ENCODE measurements around the gene SLC37A1. TPM values are rescaled to one million over a fixed set of nuclear protein-coding genes. Genes with fewer than 3 reads are reported as not detected.

Gene SLC37A1
- total and polyA plus RNA-seq, 5 donors from 2014 or later = 2.8 to 18.8 (median 3.6) TPM

DNA sequence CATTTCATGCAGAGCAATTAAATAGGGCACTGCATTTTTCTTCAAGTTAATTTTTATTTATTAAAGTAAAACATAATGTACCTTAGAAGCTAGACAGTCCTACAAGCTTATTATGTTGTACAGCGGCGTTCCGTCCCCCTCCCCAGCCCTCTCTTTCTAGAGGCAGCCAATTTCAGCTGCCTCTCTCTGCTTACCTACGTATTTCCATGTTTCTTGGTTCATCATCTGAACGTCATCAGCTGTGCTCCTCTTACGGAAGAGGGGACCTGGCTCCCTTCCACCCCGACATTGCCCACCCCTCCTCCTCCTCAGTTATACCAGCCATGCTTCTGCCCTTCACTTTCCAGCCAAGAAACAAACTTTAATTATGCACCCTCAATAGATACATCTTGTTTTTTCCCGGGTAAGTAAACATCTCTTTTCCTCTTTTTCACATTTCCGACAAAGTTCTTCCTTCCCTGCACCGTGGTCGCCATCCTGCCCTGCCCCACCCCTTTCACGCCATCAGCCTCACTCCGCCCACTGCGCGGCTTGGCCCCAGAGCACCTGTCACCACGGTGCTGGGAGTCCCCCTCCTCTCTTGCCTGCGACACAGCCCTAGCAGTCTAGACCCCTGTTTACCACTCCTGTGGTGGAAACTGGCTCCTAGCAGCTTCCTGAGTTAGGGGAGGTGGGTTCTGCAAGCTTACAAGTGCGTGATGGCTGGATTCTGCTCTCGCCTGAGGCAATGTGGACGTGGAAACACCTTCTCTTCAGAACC is 57.9 kb downstream of the SLC37A1 start:
- Histone ChIP-seq H3K9me3 (ENCODE audit: control insufficient read depth in 2 of 2, low read length in 2 of 2) (peaks cover 3 to 7% of the 10 kb centered on the region in 2 experiments), H3K27ac (ENCODE audit: insufficient read depth, low read length, poor library complexity, severe bottlenecking) (no peak overlapping the region), H3K27me3 (ENCODE audit: control insufficient read depth, insufficient read depth, low read length) (no peaks in the 10 kb centered on the region), H3K4me1 (ENCODE audit: control insufficient read depth, insufficient read depth, low read length, poor library complexity, severe bottlenecking) (no peaks in the 10 kb centered on the region), H3K36me3 (ENCODE audit: control insufficient read depth, insufficient read depth, low read length) (peaks cover 5% of the 10 kb centered on the region), H3K4me3 (ENCODE audit: low read depth, low read length) (no peak overlapping the region)
- ATAC-seq (ENCODE audit: low read depth in 2 of 2) (no peak), DNase-seq (no peak)
- Mint-ChIP-seq H3K9me3 (peaks cover 0 to 7% (median 2%) of the 10 kb centered on the region in 7 donors), H3K4me3 (peak overlapping the region in 1 of 4 donors; percentile 43), H3K27me3 (no peaks in the 10 kb centered on the region), H3K27ac (peak overlapping the region in 1 of 3 donors; percentile 68), H3K36me3 (peaks cover 39% of the 10 kb centered on the region), H3K4me1 (no peaks in the 10 kb centered on the region)

DNA sequence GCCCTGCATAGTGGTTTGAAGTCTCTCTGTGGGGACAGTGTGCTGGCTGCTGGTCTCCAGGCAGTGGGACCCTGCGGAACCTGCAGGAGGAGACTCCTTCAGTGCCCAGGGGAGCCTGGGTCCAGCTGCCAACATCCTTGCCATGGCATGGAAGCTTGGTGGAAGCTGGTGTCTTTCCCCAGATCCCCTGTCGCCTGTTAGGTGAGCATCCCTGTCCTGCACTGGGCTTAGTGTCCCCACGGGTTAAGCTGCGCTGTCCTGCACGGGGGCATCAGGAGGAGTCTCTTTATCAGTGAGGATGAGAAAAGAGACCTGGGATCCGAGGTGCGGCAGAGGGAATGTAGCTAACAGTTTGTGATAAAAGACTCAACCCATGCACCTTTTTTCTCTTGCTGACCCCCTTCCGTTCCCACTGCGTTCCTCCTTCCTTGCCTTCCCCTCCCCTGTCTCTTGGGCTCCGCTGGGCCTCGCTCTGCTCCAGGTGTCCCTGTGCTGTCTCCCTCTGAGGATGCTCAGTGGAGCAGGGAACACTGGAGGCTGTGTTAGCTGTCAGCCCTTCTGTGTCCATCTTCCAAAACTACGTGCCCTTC is 59.3 kb downstream of the SLC37A1 start:
- no peaks in the 10 kb centered on the region for H3K27me3 Mint-ChIP-seq
- H3K27ac ChIP-seq (ENCODE audit: insufficient read depth, low read length, poor library complexity, severe bottlenecking) = no peak overlapping the region
- no peak overlapping the region for H3K4me3 Mint-ChIP-seq
- DNase-seq = no peak
- no peaks in the 10 kb centered on the region for H3K27me3 ChIP-seq (ENCODE audit: control insufficient read depth, insufficient read depth, low read length)
- H3K4me3 ChIP-seq (ENCODE audit: low read depth, low read length) = no peak overlapping the region
- H3K36me3 Mint-ChIP-seq = peaks cover 33% of the 10 kb centered on the region
- H3K27ac Mint-ChIP-seq = no peak overlapping the region
- peaks cover 5% of the 10 kb centered on the region for H3K36me3 ChIP-seq (ENCODE audit: control insufficient read depth, insufficient read depth, low read length)
- peaks cover 6 to 10% of the 10 kb centered on the region in 2 experiments for H3K9me3 ChIP-seq (ENCODE audit: control insufficient read depth in 2 of 2, low read length in 2 of 2)
- no peaks in the 10 kb centered on the region for H3K4me1 Mint-ChIP-seq
- H3K9me3 Mint-ChIP-seq = peaks cover 0 to 12% (median 4%) of the 10 kb centered on the region in 7 donors
- ATAC-seq (ENCODE audit: low read depth in 2 of 2) = no peak
- no peaks in the 10 kb centered on the region for H3K4me1 ChIP-seq (ENCODE audit: control insufficient read depth, insufficient read depth, low read length, poor library complexity, severe bottlenecking)

DNA sequence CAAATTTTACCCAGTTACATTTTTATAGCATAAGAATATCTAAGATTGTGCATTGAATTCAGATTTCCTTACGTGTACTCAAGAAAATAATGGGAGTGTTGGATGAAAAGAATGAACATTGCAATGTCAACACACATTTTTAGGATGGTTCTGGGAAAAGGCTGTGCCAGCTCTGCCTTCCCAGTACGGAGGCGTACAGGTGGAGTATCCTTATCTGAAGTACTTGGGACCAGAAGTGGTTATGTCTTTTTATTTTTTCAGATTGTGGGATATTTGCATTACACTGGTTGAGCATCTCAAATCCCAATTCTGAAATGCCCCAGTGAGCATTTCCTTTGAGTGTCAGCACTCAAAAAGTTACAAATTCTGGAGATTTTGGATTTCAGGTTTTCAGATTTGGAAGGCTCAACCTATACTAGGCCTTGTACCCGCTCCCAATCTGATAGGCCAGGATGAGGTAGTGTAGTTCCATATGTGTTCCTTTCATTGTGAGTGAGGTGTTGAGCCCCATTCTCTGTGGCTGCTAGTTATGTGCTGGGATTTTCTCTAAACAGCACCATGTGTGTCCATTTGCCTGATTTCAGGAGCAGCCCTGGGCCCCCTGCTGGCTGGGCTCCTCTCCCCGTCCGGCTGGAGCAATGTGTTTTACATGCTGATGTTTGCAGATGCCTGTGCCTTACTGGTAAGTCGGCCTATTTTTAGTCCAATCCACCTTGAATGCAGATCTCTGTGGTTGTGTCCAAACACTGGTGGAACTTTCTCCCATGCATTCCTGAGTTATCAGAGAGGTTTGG is 60.8 kb downstream of the SLC37A1 start:
- peaks cover 6 to 10% of the 10 kb centered on the region in 2 experiments for H3K9me3 ChIP-seq (ENCODE audit: control insufficient read depth in 2 of 2, low read length in 2 of 2)
- H3K36me3 Mint-ChIP-seq = peaks cover 28% of the 10 kb centered on the region
- no peak overlapping the region for H3K27ac Mint-ChIP-seq
- H3K9me3 Mint-ChIP-seq = peaks cover 0 to 12% (median 4%) of the 10 kb centered on the region in 7 donors
- no peaks in the 10 kb centered on the region for H3K4me1 ChIP-seq (ENCODE audit: control insufficient read depth, insufficient read depth, low read length, poor library complexity, severe bottlenecking)
- no peak overlapping the region for H3K4me3 ChIP-seq (ENCODE audit: low read depth, low read length)
- H3K27me3 ChIP-seq (ENCODE audit: control insufficient read depth, insufficient read depth, low read length) = no peaks in the 10 kb centered on the region
- no peaks in the 10 kb centered on the region for H3K27me3 Mint-ChIP-seq
- no peak for ATAC-seq (ENCODE audit: low read depth in 2 of 2)
- H3K4me3 Mint-ChIP-seq = no peak overlapping the region
- DNase-seq = no peak
- no peak overlapping the region for H3K27ac ChIP-seq (ENCODE audit: insufficient read depth, low read length, poor library complexity, severe bottlenecking)
- no peaks in the 10 kb centered on the region for H3K4me1 Mint-ChIP-seq
- H3K36me3 ChIP-seq (ENCODE audit: control insufficient read depth, insufficient read depth, low read length) = peaks cover 5% of the 10 kb centered on the region

DNA sequence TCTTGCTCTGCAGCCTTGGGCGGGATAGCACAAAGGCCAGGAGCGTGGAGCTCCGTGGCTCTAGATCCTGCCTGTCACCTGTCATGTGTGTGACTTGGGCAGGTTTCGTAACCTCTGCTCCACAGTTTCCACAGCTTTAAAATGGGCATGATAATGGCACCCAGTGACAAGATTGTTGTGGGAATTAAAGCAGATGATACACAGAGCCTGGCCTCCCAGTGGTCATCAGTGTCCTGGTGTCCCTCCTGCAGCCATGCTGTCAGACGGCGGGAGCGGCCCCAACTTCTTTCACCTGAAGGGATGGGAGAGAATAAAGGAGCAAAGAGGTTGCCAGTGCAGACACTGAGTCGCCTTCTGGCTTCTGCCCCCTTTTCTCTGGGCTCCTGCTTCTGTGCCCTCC is 61.5 kb downstream of the SLC37A1 start:
- no peak for DNase-seq
- Mint-ChIP-seq H3K27ac (no peak overlapping the region), H3K36me3 (peaks cover 28% of the 10 kb centered on the region), H3K27me3 (no peaks in the 10 kb centered on the region), H3K4me3 (no peak overlapping the region), H3K9me3 (peaks cover 0 to 12% (median 4%) of the 10 kb centered on the region in 7 donors), H3K4me1 (no peaks in the 10 kb centered on the region)
- H3K4me3 ChIP-seq (ENCODE audit: low read depth, low read length) = no peak overlapping the region
- H3K27ac ChIP-seq (ENCODE audit: insufficient read depth, low read length, poor library complexity, severe bottlenecking) = no peak overlapping the region
- no peaks in the 10 kb centered on the region for H3K4me1 ChIP-seq (ENCODE audit: control insufficient read depth, insufficient read depth, low read length, poor library complexity, severe bottlenecking)
- peaks cover 5% of the 10 kb centered on the region for H3K36me3 ChIP-seq (ENCODE audit: control insufficient read depth, insufficient read depth, low read length)
- ATAC-seq (ENCODE audit: low read depth in 2 of 2) = no peak
- H3K27me3 ChIP-seq (ENCODE audit: control insufficient read depth, insufficient read depth, low read length) = no peaks in the 10 kb centered on the region
- H3K9me3 ChIP-seq (ENCODE audit: control insufficient read depth in 2 of 2, low read length in 2 of 2) = peaks cover 6 to 10% of the 10 kb centered on the region in 2 experiments

DNA sequence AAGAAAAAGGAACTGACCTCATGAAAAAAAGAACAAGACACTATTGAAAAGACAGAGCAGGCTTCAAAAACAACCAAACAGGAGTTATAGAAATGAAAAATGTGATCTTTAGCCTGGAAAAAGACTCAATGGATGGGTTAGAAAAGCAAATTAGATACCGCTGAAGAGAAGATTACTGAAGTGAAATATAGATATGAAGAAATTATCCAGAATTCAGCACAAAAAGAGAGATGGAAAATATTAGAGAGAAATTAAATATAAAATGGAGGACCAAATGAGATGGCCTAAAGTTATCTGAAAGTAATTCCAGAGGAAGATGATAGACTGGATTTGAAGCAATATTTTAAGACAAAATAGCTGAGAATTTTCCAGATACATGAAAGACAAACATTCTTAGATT is 63.0 kb downstream of the SLC37A1 start:
- H3K36me3 Mint-ChIP-seq = peaks cover 24% of the 10 kb centered on the region
- Histone ChIP-seq H3K27me3 (ENCODE audit: control insufficient read depth, insufficient read depth, low read length) (no peaks in the 10 kb centered on the region), H3K9me3 (ENCODE audit: control insufficient read depth in 2 of 2, low read length in 2 of 2) (peaks cover 6 to 10% of the 10 kb centered on the region in 2 experiments), H3K27ac (ENCODE audit: insufficient read depth, low read length, poor library complexity, severe bottlenecking) (no peak overlapping the region), H3K4me3 (ENCODE audit: low read depth, low read length) (no peak overlapping the region), H3K4me1 (ENCODE audit: control insufficient read depth, insufficient read depth, low read length, poor library complexity, severe bottlenecking) (no peaks in the 10 kb centered on the region), H3K36me3 (ENCODE audit: control insufficient read depth, insufficient read depth, low read length) (peaks cover 5% of the 10 kb centered on the region)
- DNase-seq (no peak), ATAC-seq (ENCODE audit: low read depth in 2 of 2) (no peak)
- H3K9me3 Mint-ChIP-seq = peaks cover 0 to 12% (median 4%) of the 10 kb centered on the region in 7 donors
- H3K27ac Mint-ChIP-seq = no peak overlapping the region
- no peaks in the 10 kb centered on the region for H3K27me3 Mint-ChIP-seq
- no peak overlapping the region for H3K4me3 Mint-ChIP-seq
- H3K4me1 Mint-ChIP-seq = no peaks in the 10 kb centered on the region

DNA sequence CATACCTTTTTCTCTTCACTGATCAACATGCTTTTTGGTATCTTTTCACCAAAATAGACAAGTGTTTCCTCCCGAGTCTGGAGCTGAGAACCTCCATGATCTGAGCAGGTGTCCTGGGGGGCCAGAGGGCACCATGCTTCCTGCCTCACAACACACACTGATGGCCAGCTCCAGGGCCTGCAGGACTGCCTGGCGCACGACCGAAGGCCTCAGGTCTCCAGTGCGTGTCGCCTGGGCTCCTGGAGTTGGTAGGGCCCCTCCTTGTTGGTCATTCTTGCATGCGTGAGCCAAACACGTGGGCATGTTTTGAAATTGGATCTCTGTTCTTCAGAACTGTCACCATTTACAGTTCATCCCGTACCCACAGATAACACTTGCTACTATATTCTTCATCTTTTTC is 64.4 kb downstream of the SLC37A1 start:
- peaks cover 15% of the 10 kb centered on the region for H3K36me3 Mint-ChIP-seq

DNA sequence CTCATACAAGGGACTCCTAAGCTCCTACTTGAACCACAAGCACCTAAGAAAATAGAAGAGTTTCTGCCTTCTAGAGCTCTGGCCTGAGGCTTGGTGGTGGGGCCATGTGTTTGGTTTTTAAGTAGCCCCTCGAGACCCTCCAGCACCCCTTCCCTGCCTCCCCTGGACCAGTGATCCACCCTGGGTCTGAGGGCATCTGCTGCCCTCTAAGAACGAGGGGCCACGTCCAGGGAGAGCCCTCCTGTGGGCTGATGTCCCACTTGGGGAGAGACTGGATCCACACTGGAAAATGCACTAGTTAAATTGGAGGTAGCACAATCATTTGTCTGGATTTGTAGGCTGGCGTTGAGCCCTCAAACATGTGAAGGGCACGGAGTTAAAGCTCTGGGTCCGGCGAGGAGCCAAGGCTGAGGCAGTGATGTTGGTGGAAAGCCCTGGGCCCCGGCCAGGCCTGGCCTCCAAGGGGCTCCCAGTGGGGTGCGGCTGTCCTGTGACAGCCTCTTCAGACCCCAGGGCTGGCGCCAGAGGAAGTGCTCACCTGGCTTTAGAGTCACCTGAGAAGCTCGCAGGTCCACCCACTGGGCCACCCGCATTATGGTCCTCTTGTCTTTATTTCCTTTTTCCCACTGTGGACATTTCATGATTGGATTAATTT is 65.2 kb downstream of the SLC37A1 start:
- H3K27me3 Mint-ChIP-seq = no peaks in the 10 kb centered on the region
- DNase-seq = no peak
- H3K36me3 Mint-ChIP-seq = peaks cover 15% of the 10 kb centered on the region

More for the DNA sequence above, 64.4 kb downstream of the SLC37A1 start:
- H3K4me3 ChIP-seq (ENCODE audit: low read depth, low read length) = no peak overlapping the region
- Mint-ChIP-seq H3K27me3 (no peaks in the 10 kb centered on the region), H3K9me3 (peaks cover 0 to 12% (median 4%) of the 10 kb centered on the region in 7 donors), H3K4me3 (no peak overlapping the region), H3K4me1 (no peaks in the 10 kb centered on the region), H3K27ac (peak overlapping the region in 1 of 3 donors; percentile 90)
- peaks cover 6 to 10% of the 10 kb centered on the region in 2 experiments for H3K9me3 ChIP-seq (ENCODE audit: control insufficient read depth in 2 of 2, low read length in 2 of 2)
- ATAC-seq (ENCODE audit: low read depth in 2 of 2) (no peak), DNase-seq (no peak)
- no peaks in the 10 kb centered on the region for H3K4me1 ChIP-seq (ENCODE audit: control insufficient read depth, insufficient read depth, low read length, poor library complexity, severe bottlenecking)
- peaks cover 5% of the 10 kb centered on the region for H3K36me3 ChIP-seq (ENCODE audit: control insufficient read depth, insufficient read depth, low read length)
- H3K27me3 ChIP-seq (ENCODE audit: control insufficient read depth, insufficient read depth, low read length) = no peaks in the 10 kb centered on the region
- H3K27ac ChIP-seq (ENCODE audit: insufficient read depth, low read length, poor library complexity, severe bottlenecking) = no peak overlapping the region

More for the DNA sequence above, 65.2 kb downstream of the SLC37A1 start:
- peaks cover 0 to 12% (median 4%) of the 10 kb centered on the region in 7 donors for H3K9me3 Mint-ChIP-seq
- Histone ChIP-seq H3K9me3 (ENCODE audit: control insufficient read depth in 2 of 2, low read length in 2 of 2) (peaks cover 6 to 10% of the 10 kb centered on the region in 2 experiments), H3K27ac (ENCODE audit: insufficient read depth, low read length, poor library complexity, severe bottlenecking) (no peak overlapping the region), H3K27me3 (ENCODE audit: control insufficient read depth, insufficient read depth, low read length) (no peaks in the 10 kb centered on the region), H3K36me3 (ENCODE audit: control insufficient read depth, insufficient read depth, low read length) (peaks cover 5% of the 10 kb centered on the region), H3K4me3 (ENCODE audit: low read depth, low read length) (no peak overlapping the region), H3K4me1 (ENCODE audit: control insufficient read depth, insufficient read depth, low read length, poor library complexity, severe bottlenecking) (no peaks in the 10 kb centered on the region)
- no peaks in the 10 kb centered on the region for H3K4me1 Mint-ChIP-seq
- no peak overlapping the region for H3K4me3 Mint-ChIP-seq
- ATAC-seq (ENCODE audit: low read depth in 2 of 2) = no peak
- peak overlapping the region in 1 of 3 donors; percentile 38 for H3K27ac Mint-ChIP-seq
